Neural crest cell (in vitro differentiated cells): ENCODE data around the gene ST14. TPM values are rescaled to one million over a fixed set of nuclear protein-coding genes. Genes with fewer than 3 reads are reported as not detected.
"Not testable (repeated sequence)": the region's sequence is repeated elsewhere in the genome, so short reads cannot be mapped to it uniquely, and the experiment has no call there.

Experiments used
- DNase-seq: peaks from one replicate; pipeline ENCODE4 v3.0.0; 2021; ENCODE audit warnings: low read depth, mixed read lengths, low spot score
- H3K27ac Mint-ChIP-seq: one replicate; pipeline ENCODE4 v1.8.0; 2021; ENCODE audit warnings: mild to moderate bottlenecking, mixed read lengths; ENCODE audit not compliant: unreplicated experiment
- H3K27me3 Mint-ChIP-seq: 2 replicates; pipeline ENCODE4 v1.8.0; 2021; ENCODE audit warnings: low read depth, mild to moderate bottlenecking, mixed read lengths
- H3K36me3 Mint-ChIP-seq: 2 replicates; pipeline ENCODE4 v1.8.0; 2021; ENCODE audit warnings: low read depth, mild to moderate bottlenecking, mixed read lengths
- H3K4me1 Mint-ChIP-seq: 2 replicates; pipeline ENCODE4 v1.8.0; 2021; ENCODE audit warnings: mixed read lengths
- H3K4me3 Mint-ChIP-seq: one replicate; pipeline ENCODE4 v1.8.0; 2021; ENCODE audit warnings: mild to moderate bottlenecking, mixed read lengths
- H3K9me3 Mint-ChIP-seq: 2 replicates; pipeline ENCODE4 v1.8.0; 2021; ENCODE audit warnings: mixed read lengths
- CTCF ChIP-seq: fragments of 200-600 bp; sonication (generic); conservative IDR thresholded peaks from 2 replicates; pipeline ENCODE4 v1.5.0; 2021; ENCODE audit warnings: antibody characterized with exemption, mild to moderate bottlenecking
- total RNA-seq: library from RNA; stranded (reverse); gene quantifications from 2 replicates; pipeline ENCODE4 v1.2.1, GENCODE V29; 2021

ST14 gene
- total RNA-seq, 1 donor from 2014 or later = 0.12 TPM

GRCh38 chr11:130246738-130247137 is 87.2 kb downstream of the ST14 start:
- no peak for TF ChIP-seq CTCF
- Mint-ChIP-seq H3K36me3 (peaks cover 7% of the 10 kb centered on the region), H3K9me3 (no peaks in the 10 kb centered on the region), H3K27me3 (no peaks in the 10 kb centered on the region), H3K27ac (no peak overlapping the region), H3K4me1 (peaks cover 4% of the 10 kb centered on the region), H3K4me3 (no peak overlapping the region)
- no peak for DNase-seq

- Mint-ChIP-seq H3K4me1 (peaks cover 4% of the 10 kb centered on the region), H3K36me3 (peaks cover 13% of the 10 kb centered on the region), H3K27me3 (no peaks in the 10 kb centered on the region), H3K4me3 (no peak overlapping the region), H3K9me3 (peaks cover 5% of the 10 kb centered on the region), H3K27ac (no peak overlapping the region)
- DNase-seq = no peak
- TF ChIP-seq CTCF = no peak
Observed at GRCh38 chr11:130247319-130247718, 87.7 kb downstream of the ST14 start.

GRCh38 chr11:130249371-130249770 is 89.8 kb downstream of the ST14 start:
- no peak overlapping the region for H3K4me3 Mint-ChIP-seq
- no peak for DNase-seq
- H3K9me3 Mint-ChIP-seq = peaks cover 9% of the 10 kb centered on the region
- no peak for TF ChIP-seq CTCF
- no peak overlapping the region for H3K27ac Mint-ChIP-seq
- peaks cover 4% of the 10 kb centered on the region for H3K4me1 Mint-ChIP-seq
- H3K36me3 Mint-ChIP-seq = peaks cover 26% of the 10 kb centered on the region
- H3K27me3 Mint-ChIP-seq = no peaks in the 10 kb centered on the region

GRCh38 chr11:130249929-130250328 is 90.3 kb downstream of the ST14 start:
- not testable (repeated sequence) for H3K27ac Mint-ChIP-seq, DNase-seq, H3K4me1 Mint-ChIP-seq, H3K4me3 Mint-ChIP-seq, H3K9me3 Mint-ChIP-seq, H3K27me3 Mint-ChIP-seq
- H3K36me3 Mint-ChIP-seq = peaks cover 26% of the 10 kb centered on the region

GRCh38 chr11:130251763-130252162 is 92.2 kb downstream of the ST14 start:
- H3K4me1 Mint-ChIP-seq, H3K27ac Mint-ChIP-seq, H3K4me3 Mint-ChIP-seq, DNase-seq, H3K27me3 Mint-ChIP-seq: not testable (repeated sequence)
- peaks cover 39% of the 10 kb centered on the region for H3K36me3 Mint-ChIP-seq
- peaks cover 13% of the 10 kb centered on the region for H3K9me3 Mint-ChIP-seq

Other genes starting within 250 kb of the ST14 start
- gene PRDM10, start 156.9 kb upstream of the ST14 start, total RNA-seq = 18.5 and 20.1 TPM in 2 replicates
- gene APLP2, start 89.9 kb upstream of the ST14 start, total RNA-seq = 224 and 234 TPM in 2 replicates
- gene ZBTB44, start 155.1 kb downstream of the ST14 start, total RNA-seq = 27.5 and 28.1 TPM in 2 replicates